ENCODE data around the gene NUP93. TPM values are rescaled to one million over a fixed set of nuclear protein-coding genes. Genes with fewer than 3 reads are reported as not detected.
"Not testable (repeated sequence)": the region's sequence is repeated elsewhere in the genome, so short reads cannot be mapped to it uniquely, and the experiment has no call there.

Gene NUP93
- total and polyA plus RNA-seq, 11 donors = 21.8 to 49.0 (median 27.8) TPM

DNA sequence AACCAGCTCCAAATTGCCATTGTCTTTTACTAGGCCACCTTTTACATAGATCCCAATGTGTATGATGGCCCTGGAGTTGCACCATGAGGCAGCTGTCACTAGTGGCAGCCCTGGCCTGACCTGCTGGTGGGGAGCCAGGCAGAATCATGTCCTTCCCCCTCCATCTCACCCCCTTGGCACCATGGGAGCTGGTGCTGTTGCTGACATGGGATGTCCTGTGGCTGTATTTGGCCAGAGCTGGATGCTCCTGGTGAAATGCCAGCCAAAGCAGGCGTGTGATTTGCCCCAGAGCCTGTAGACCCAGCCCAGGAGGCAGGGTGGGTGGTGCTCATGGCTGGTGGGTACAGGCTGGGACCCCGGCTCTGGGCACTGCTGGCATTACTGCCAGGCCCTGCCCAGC lies 153.7 kb downstream of the NUP93 start:
- no peaks in the 10 kb centered on the region for H3K27me3 ChIP-seq
- H3K9me3 ChIP-seq = no peaks in the 10 kb centered on the region
- ATAC-seq (peak in 3 of 4 donors; percentile 49 to 70 (median 49)), DNase-seq (peak in 1 of 5 donors; percentile 37)
- H3K36me3 ChIP-seq = no peaks in the 10 kb centered on the region
- no peak overlapping the region for H3K27ac ChIP-seq
- TF ChIP-seq, protein P1, sequence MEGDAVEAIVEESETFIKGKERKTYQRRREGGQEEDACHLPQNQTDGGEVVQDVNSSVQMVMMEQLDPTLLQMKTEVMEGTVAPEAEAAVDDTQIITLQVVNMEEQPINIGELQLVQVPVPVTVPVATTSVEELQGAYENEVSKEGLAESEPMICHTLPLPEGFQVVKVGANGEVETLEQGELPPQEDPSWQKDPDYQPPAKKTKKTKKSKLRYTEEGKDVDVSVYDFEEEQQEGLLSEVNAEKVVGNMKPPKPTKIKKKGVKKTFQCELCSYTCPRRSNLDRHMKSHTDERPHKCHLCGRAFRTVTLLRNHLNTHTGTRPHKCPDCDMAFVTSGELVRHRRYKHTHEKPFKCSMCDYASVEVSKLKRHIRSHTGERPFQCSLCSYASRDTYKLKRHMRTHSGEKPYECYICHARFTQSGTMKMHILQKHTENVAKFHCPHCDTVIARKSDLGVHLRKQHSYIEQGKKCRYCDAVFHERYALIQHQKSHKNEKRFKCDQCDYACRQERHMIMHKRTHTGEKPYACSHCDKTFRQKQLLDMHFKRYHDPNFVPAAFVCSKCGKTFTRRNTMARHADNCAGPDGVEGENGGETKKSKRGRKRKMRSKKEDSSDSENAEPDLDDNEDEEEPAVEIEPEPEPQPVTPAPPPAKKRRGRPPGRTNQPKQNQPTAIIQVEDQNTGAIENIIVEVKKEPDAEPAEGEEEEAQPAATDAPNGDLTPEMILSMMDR (IDR thresholded peaks at IDR 0.05) = no peak
- TF ChIP-seq POLR2A (IDR thresholded peaks at IDR 0.05) = no peak
- intact Hi-C loops (cut with DNase I) = no loop called here
- WGBS, 4 donors = 84 to 93% methylated on average over 2 of the region's 2 CpGs; no CpG with 5 or more reads in 2 of the 4 donors
- H3K4me3 ChIP-seq = no peak overlapping the region
- H3K4me1 ChIP-seq = no peaks in the 10 kb centered on the region

DNA sequence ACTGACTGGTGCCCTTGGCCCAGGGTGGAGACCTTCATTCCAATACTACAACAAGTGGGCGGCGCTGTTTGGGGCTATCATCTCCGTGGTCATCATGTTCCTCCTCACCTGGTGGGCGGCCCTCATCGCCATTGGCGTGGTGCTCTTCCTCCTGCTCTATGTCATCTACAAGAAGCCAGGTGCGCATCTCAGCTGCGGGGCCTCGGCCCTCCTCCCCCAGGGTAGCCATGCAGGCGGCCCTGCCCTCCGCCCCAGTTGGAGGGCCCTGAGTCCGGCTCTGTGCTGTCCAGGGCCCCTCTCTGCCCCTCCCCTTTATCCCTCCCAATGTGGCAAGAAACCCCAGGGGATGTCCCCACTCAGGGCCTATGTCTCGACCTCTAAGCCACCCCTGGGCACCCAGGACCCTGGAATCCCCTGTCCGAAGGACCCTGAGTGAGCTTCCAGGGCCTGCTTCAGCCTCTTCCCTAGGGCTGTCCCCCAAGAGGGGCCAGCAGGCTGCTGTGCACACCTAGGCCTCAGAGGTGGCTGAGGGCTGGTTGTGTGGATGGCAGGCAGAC lies 154.2 kb downstream of the NUP93 start:
- TF ChIP-seq, protein P1 (IDR thresholded peaks at IDR 0.05) = no peak
- no peak for TF ChIP-seq POLR2A (IDR thresholded peaks at IDR 0.05)
- no peaks in the 10 kb centered on the region for H3K9me3 ChIP-seq
- no peaks in the 10 kb centered on the region for H3K27me3 ChIP-seq
- no peak overlapping the region for H3K4me3 ChIP-seq
- H3K36me3 ChIP-seq = no peaks in the 10 kb centered on the region
- no peaks in the 10 kb centered on the region for H3K4me1 ChIP-seq
- no peak for DNase-seq
- ATAC-seq = no peak
- 94 to 96% (median 95%) methylated on average over 6 to 14 of the region's 14 CpGs for WGBS, 4 donors
- intact Hi-C loops (cut with DNase I) = no loop called here
- H3K27ac ChIP-seq = no peak overlapping the region

DNA sequence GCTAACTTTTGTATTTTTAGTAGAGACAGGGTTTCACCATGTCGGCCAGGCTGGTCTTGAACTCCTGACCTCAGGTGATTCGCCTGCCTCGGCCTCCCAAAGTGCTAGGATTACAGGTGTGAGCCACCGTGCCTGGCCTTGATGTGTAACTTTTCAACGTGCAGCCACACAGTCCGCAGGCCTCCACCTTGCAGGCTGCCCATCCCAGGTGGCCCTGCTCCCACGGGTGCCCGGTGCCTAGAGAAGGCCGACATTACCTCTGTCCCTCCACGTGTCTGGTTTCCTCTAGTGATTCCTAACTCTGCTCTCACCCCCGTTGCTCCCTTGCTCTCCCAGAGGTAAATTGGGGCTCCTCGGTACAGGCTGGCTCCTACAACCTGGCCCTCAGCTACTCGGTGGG lies 155.0 kb downstream of the NUP93 start:
- H3K27ac ChIP-seq; H3K36me3 ChIP-seq; H3K9me3 ChIP-seq; H3K4me3 ChIP-seq; DNase-seq; H3K27me3 ChIP-seq; ATAC-seq; H3K4me1 ChIP-seq; intact Hi-C loops (cut with DNase I): not testable (repeated sequence)
- WGBS, 4 donors = 94 to 97% (median 95%) methylated on average over 13 of the region's 13 CpGs

DNA sequence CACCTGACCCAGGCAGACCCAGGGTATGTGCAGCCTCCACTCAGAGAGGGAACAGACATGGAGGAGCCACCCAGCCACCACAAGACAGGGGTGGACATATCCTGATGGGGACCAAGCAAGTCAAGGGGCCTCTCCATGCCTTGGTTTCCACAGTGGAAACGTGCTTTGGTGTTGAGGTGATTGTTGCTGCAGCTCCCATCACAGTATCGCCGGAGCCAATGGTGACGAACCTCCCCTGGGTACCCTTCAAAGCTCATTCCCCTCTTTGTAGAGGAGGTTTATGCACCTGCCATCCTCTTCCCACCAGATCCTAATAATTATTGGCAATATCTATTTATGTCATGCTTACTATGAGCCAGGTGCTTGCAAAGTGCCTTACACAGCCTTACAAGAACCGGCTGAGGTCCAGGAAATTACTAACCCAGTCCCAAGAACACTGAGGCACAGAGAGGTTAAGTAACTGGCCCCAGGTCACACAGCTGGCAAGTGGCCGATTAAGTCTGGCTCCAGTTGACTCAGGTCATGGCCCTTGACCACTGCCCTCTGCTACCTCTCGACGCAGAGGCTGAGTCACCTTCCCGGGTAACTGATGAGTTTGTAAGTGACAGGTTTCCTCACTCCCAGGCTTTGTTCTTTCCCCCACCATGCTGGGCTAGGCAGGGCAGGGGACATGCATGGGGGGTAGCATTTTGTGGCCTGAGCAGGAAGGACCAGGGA lies 155.7 kb downstream of the NUP93 start:
- intact Hi-C loops (cut with DNase I) = no loop called here
- H3K36me3 ChIP-seq = no peaks in the 10 kb centered on the region
- H3K27ac ChIP-seq = no peak overlapping the region
- no peak overlapping the region for H3K4me3 ChIP-seq
- WGBS, 4 donors = 77 to 87% (median 84%) methylated on average over 9 of the region's 9 CpGs
- no peak for ATAC-seq
- no peak for TF ChIP-seq POLR2A (IDR thresholded peaks at IDR 0.05)
- TF ChIP-seq, protein P1 (IDR thresholded peaks at IDR 0.05) = no peak
- DNase-seq = no peak
- H3K4me1 ChIP-seq = no peaks in the 10 kb centered on the region
- H3K27me3 ChIP-seq = no peaks in the 10 kb centered on the region
- H3K9me3 ChIP-seq = no peaks in the 10 kb centered on the region
